GM06990 (cell line): ENCODE data around the gene SKI.

Experiments used
- DNase-seq: peaks from one replicate; pipeline ENCODE4 v3.0.0-alpha.2; 2011; ENCODE audit not compliant: insufficient read length; ENCODE audit errors: extremely low read depth
- H3K27me3 ChIP-seq: replicated peaks from 2 replicates; pipeline ENCODE4 v1.6.0; 2011; ENCODE audit warnings: low read length; ENCODE audit not compliant: control insufficient read depth, insufficient read depth
- H3K36me3 ChIP-seq: 2 replicates; pipeline ENCODE4 v1.5.1; 2011; ENCODE audit warnings: low read length; ENCODE audit not compliant: control insufficient read depth, insufficient read depth
- H3K4me3 ChIP-seq: replicated peaks from 2 replicates; pipeline ENCODE4 v1.5.1; 2011; ENCODE audit warnings: low read depth, mild to moderate bottlenecking, control low read depth, low read length
- CTCF ChIP-seq: IDR thresholded peaks from 2 replicates; pipeline ENCODE4 v1.5.1; 2011; ENCODE audit warnings: low read length, control low read depth, mild to moderate bottlenecking, inconsistent platforms; ENCODE audit not compliant: insufficient read depth, poor library complexity, severe bottlenecking

The SKI gene

DNA sequence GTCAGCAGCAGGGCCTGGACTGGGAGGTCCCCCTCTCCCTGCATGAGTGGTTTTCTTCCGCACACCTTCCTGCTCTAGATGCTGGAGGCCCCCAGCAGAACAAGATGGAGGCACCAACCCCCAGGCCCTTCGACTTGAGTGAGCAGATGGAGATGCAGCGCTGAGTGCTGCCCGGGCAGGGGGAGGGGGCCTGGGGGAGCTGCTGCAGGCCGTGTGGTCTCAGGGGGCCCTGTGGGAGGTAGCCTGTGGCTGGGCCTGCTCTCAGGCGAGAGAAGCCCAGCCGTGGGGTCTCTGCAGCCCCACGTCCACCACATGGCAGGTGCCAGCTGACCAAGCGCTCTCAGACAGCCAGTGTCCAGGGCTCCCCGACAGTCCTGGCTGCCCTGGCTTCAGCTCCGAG is 32.3 kb upstream of the SKI start:
- Histone ChIP-seq H3K4me3 (no peak overlapping the region), H3K36me3 (no peaks in the 10 kb centered on the region; the same call in 1 of the 2 replicates), H3K27me3 (no peaks in the 10 kb centered on the region)
- no peak for TF ChIP-seq CTCF
- DNase-seq, result no peak

DNA sequence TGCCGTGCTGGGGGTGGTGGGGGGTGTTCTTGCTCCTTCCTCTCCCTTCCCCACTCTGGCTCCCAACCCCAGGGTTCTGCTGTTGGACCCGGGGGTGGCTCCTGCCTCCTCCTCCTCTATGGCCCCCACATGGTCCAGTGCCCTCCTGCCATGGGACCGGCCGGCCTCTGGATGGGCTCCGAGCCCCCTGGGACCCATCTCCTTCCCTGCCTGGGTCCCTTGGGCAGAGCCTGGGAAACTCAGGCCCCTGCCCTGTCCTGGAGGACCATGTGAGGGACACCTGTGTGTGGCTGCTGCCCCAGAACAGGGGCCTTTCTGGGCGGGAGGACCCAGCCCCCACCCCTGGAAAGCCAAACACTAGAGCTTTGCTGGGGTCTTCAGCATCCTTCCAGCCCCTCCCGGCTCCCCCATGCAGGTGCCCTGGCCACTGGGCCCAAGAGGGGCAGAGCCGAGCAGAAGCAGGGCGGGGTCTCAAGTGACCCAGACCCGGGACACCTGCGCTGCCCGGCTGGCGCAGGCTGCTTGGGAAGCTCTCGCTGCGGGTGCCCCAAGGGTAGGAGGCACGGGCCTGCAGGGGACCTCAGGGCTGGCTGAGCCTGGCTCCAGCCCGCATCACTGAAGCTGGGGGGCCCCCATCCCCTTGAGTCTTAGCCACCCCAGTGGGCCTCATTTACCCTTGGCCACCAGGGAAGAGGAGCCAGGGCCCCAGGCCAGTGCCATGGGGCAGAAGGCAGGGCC is 31.0 kb upstream of the SKI start:
- no peak overlapping the region for H3K4me3 ChIP-seq
- no peaks in the 10 kb centered on the region; the same call in 1 of the 2 replicates for H3K36me3 ChIP-seq
- no peak for TF ChIP-seq CTCF
- DNase-seq, result no peak
- no peaks in the 10 kb centered on the region for H3K27me3 ChIP-seq

GRCh38 chr1:2197707-2198165 is 30.4 kb upstream of the SKI start:
- no peak for TF ChIP-seq CTCF
- no peak for DNase-seq
- Histone ChIP-seq H3K27me3 (no peaks in the 10 kb centered on the region), H3K36me3 (no peaks in the 10 kb centered on the region), H3K4me3 (no peak overlapping the region)

DNA sequence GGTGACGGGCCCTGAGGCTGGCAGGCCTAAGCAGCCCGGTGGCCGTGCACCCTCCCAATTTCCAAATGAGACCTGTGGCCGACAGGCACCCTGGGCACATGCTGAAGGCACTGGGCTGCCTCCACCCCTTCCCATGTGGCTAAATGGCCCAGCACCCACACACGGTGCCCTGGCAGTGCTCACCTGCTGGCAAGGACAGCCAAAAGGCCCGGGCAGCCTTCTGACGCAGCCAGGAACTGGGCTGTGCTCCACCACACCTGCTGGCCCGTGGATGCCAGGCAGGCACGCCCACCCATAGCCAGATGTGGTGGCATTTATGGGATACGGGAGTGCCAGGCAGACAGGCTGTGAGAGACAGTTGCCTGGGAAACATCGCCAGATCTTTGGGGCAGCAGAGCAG is 29.5 kb upstream of the SKI start:
- Histone ChIP-seq H3K4me3 (no peak overlapping the region), H3K27me3 (no peaks in the 10 kb centered on the region), H3K36me3 (no peaks in the 10 kb centered on the region)
- no peak for DNase-seq
- TF ChIP-seq CTCF, result no peak

DNA sequence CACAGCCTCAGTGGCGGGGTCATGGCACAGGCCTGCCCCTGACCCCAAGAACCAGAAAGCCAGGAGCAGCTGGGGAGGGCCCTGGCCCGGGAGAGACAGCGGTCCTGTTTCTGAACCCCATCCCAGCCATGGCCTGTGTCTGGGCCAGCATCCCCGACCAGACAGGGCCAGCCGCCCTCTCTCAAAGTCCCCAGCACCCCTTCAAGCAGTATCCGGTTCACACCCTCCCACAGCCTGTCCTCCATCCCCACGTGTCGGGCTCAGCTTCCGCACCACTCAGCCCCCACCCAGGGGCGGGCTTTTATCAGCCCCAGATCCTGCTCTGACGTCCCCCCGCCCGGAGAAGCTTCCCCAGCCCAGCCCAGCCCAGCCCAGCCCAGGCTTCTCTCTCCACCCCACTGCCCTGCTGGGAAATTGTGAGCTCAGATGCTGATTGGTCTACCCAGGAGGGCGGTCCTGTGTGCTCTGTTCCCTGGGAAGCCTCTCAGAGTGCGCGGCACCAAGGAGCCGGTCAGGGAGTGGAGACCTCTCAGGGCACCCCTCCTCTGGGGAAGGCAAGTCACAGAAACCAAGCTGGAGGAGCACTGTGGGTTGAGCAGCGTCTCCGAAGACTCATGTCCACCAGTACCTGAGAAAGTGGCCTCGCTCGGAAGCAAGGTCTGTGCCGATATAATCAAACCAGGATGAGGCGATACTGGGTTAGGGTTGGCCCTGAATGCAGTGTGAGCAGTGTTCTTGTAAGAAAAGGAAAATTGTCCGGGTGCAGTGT is 28.9 kb upstream of the SKI start:
- no peak for TF ChIP-seq CTCF
- H3K36me3 ChIP-seq, result no peaks in the 10 kb centered on the region
- peak overlapping the region; percentile 49 for H3K4me3 ChIP-seq
- no peaks in the 10 kb centered on the region for H3K27me3 ChIP-seq
- DNase-seq, result peak; percentile 68
